ENCODE measurements around the gene DPYD. TPM values are rescaled to one million over a fixed set of nuclear protein-coding genes. Genes with fewer than 3 reads are reported as not detected.

The DPYD gene
- polyA plus RNA-seq, 1 of the 3 experiments (the other 2 are of a cell fraction): 23.0 TPM

DNA sequence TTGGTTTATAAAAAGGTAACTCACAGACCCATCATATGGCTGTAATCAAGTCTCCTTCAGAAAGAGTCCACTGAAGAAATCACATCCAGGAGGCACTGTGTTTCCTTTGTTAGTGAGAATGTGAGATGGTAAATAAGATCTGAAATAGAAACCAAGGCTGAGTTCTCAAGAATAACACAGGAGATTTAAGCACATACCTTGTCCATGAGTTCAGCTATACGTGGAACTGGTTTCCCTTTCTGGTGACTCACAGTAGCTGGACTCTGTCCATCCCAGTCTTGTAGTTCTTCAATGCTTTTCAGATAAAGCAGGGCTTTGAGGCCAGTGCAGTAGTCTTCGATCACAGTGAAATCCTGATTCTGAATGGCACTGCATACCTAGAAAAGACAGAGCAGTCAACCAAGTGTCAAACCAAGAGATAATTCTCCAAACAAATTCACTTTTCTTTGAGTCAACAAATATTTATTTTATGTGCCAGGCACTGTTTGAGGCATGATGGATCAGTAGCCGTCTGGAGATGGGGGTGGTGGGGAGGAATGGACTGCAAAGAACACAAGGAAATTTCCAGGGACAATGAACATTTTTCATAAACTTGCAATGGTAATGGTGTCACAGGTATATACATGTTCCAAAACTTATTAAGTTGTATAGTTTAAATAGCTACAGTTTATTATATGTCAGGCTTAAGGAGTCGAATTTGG lies 727.8 kb downstream of the DPYD start:
- no peaks in the 10 kb centered on the region for H3K9me2 ChIP-seq
- H4K20me1 ChIP-seq (ENCODE audit: insufficient read depth): no peaks in the 10 kb centered on the region
- peaks cover 0 to 28% of the 10 kb centered on the region in 2 experiments; a peak in 2 of 4 replicates for H3K4me1 ChIP-seq (ENCODE audit: control insufficient read depth in 1 of 2, insufficient read depth in 2 of 2, low read depth in 1 of 2, low read length in 1 of 2)
- no peaks in the 10 kb centered on the region for H3K9me3 ChIP-seq
- TF ChIP-seq TEAD4 (IDR thresholded peaks at IDR 0.05; ENCODE audit: borderline replicate concordance, insufficient read depth) (0 out of 2 replicates have a peak, but pooled peaks have one; percentile 45), IRF3 (IDR thresholded peaks at IDR 0.05; ENCODE audit: low read depth, low read length) (no peak), EP300 (IDR thresholded peaks at IDR 0.05; ENCODE audit: borderline replicate concordance in 1 of 2, low read depth in 1 of 2, low read length in 1 of 2) (peak in 1 of 2 experiments; percentile 63; a peak in 1 of 4 replicates), TCF12 (IDR thresholded peaks at IDR 0.05) (peak; percentile 83), NFIC (IDR thresholded peaks at IDR 0.05; ENCODE audit: borderline replicate concordance) (peak; percentile 91), RAD21 (IDR thresholded peaks at IDR 0.05; ENCODE audit: low read length) (peak; percentile 23; the same call in 1 of the 2 replicates), SIN3A (IDR thresholded peaks at IDR 0.05; ENCODE audit: borderline replicate concordance, low read depth, low read length) (0 out of 2 replicates have a peak, but pooled peaks have one; percentile 43), MXI1 (IDR thresholded peaks at IDR 0.05; ENCODE audit: low read depth, low read length) (no peak), FOXJ3 (CRISPR knock-in tag; IDR thresholded peaks at IDR 0.05) (no peak), CTCF (IDR thresholded peaks at IDR 0.05) (peak; percentile 51), FOSL2 (IDR thresholded peaks at IDR 0.05; ENCODE audit: borderline replicate concordance, low read depth) (peak; percentile 95), NRF1 (IDR thresholded peaks at IDR 0.05; ENCODE audit: low read depth, low read length) (no peak), ZBTB33 (IDR thresholded peaks at IDR 0.05; ENCODE audit: borderline replicate concordance, low read depth) (0 out of 2 replicates have a peak, but pooled peaks have one; percentile 62), CHD2 (IDR thresholded peaks at IDR 0.05; ENCODE audit: low read length, partially characterized antibody) (no peak), JUND (IDR thresholded peaks at IDR 0.05) (peak; percentile 95), POLR2AphosphoS5 (IDR thresholded peaks at IDR 0.05; ENCODE audit: low read depth, low read length) (peak; percentile 68), RFX5 (IDR thresholded peaks at IDR 0.05; ENCODE audit: low read length) (no peak)
- TF ChIP-seq, protein P1, sequence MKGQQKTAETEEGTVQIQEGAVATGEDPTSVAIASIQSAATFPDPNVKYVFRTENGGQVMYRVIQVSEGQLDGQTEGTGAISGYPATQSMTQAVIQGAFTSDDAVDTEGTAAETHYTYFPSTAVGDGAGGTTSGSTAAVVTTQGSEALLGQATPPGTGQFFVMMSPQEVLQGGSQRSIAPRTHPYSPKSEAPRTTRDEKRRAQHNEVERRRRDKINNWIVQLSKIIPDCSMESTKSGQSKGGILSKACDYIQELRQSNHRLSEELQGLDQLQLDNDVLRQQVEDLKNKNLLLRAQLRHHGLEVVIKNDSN (IDR thresholded peaks at IDR 0.05; ENCODE audit: borderline replicate concordance, low read depth): no peak
- TF ChIP-seq, protein P2, sequence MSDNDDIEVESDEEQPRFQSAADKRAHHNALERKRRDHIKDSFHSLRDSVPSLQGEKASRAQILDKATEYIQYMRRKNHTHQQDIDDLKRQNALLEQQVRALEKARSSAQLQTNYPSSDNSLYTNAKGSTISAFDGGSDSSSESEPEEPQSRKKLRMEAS (IDR thresholded peaks at IDR 0.05; ENCODE audit: low read depth): peak; percentile 48
- TF ChIP-seq, protein P3, sequence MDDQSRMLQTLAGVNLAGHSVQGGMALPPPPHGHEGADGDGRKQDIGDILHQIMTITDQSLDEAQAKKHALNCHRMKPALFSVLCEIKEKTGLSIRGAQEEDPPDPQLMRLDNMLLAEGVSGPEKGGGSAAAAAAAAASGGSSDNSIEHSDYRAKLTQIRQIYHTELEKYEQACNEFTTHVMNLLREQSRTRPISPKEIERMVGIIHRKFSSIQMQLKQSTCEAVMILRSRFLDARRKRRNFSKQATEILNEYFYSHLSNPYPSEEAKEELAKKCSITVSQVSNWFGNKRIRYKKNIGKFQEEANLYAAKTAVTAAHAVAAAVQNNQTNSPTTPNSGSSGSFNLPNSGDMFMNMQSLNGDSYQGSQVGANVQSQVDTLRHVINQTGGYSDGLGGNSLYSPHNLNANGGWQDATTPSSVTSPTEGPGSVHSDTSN (IDR thresholded peaks at IDR 0.05): peak; percentile 45
- H2AFZ ChIP-seq (ENCODE audit: low read depth): no peak overlapping the region
- 49% methylated on average over 4 of the region's 4 CpGs for WGBS (ENCODE audit: low lambda C conversion rate)
- peaks cover 30% of the 10 kb centered on the region for H3F3A ChIP-seq (replicated peaks; ENCODE audit: insufficient read depth)
- POLR2A ChIA-PET: no interaction called here
- H3K27ac ChIP-seq (ENCODE audit: low read depth in 2 of 2, low read length in 1 of 2): peak overlapping the region; percentile 67 to 88; a peak in 3 of 4 replicates
- no peaks in the 10 kb centered on the region for H3K27me3 ChIP-seq (ENCODE audit: insufficient read depth)
- H3K4me3 ChIP-seq (ENCODE audit: low read depth in 2 of 2, low read length in 1 of 2): peak overlapping the region in 1 of 2 experiments; percentile 27; a peak in 1 of 4 replicates
- H3K36me3 ChIP-seq (replicated peaks in 1 of 2; ENCODE audit: control insufficient read depth in 1 of 2, insufficient read depth in 2 of 2, low read length in 1 of 2): peaks cover 0 to 39% of the 10 kb centered on the region in 2 experiments
- no peak for DNase-seq
- CTCF ChIA-PET: no interaction called here
- H3K9ac ChIP-seq: peak overlapping the region; percentile 32; the same call in 1 of the 2 replicates
- no peaks in the 10 kb centered on the region for H3K79me2 ChIP-seq (ENCODE audit: insufficient read depth)
- peak overlapping the region; percentile 65 for H3K4me2 ChIP-seq
